A673 (cell line): ENCODE results near the gene ZNF134.

ENCODE experiments used
- CTCF ChIP-seq: fragments of 300-800, 200-600 bp; sonication (generic); conservative IDR thresholded peaks from 2 replicates; pipeline ENCODE4 v1.5.1; 2017; ENCODE audit warnings: low read depth, mild to moderate bottlenecking, antibody characterized with exemption, low read length, moderate library complexity, mixed read lengths
- EZH2 ChIP-seq: fragments of 200-600 bp; sonication (generic); IDR thresholded peaks from 2 replicates; pipeline ENCODE4 v1.6.1; 2017; ENCODE audit warnings: borderline replicate concordance, low read depth, mild to moderate bottlenecking, mixed read lengths, antibody characterized with exemption, low read length; ENCODE audit not compliant: poor library complexity, severe bottlenecking

- TF ChIP-seq CTCF (no peak), EZH2 (no peak)
Measured at GRCh38 chr19:57599761-57600383, 14.2 kb upstream of the ZNF134 start, which contains the start of gene ZNF530.
